ENCODE results near the gene EDN2.

- TF ChIP-seq CTCF (tag by site-specific recombination; IDR thresholded peaks at IDR 0.05) (no peak), ZNF449 (tag by site-specific recombination; IDR thresholded peaks at IDR 0.05) (no peak), ZNF221 (tag by site-specific recombination; IDR thresholded peaks at IDR 0.05; ENCODE audit: borderline replicate concordance) (no peak), REST (tag by site-specific recombination; IDR thresholded peaks at IDR 0.05) (no peak), ZNF274 (IDR thresholded peaks at IDR 0.05; ENCODE audit: low read length) (no peak), ZNF274 (tag by site-specific recombination; IDR thresholded peaks at IDR 0.05; ENCODE audit: borderline replicate concordance) (no peak), YY1 (tag by site-specific recombination; IDR thresholded peaks at IDR 0.05) (no peak), TCF7L2 (IDR thresholded peaks at IDR 0.05; ENCODE audit: borderline replicate concordance, low read depth, low read length) (no peak), ZNF792 (tag by site-specific recombination; IDR thresholded peaks at IDR 0.05) (no peak), ZNF768 (tag by site-specific recombination; IDR thresholded peaks at IDR 0.05) (no peak), ZSCAN5A (tag by site-specific recombination; IDR thresholded peaks at IDR 0.05) (no peak), ZFP3 (tag by site-specific recombination; IDR thresholded peaks at IDR 0.05; ENCODE audit: low read depth) (no peak), ZNF324 (tag by site-specific recombination; IDR thresholded peaks at IDR 0.05) (no peak)
These were observed 23.4 kb upstream of the EDN2 start for GRCh38 chr1:41507836-41508235.

Data from HEK293 (cell line).